GM12878 (cell line): ENCODE measurements around the gene FBLIM1. TPM values are rescaled to one million over a fixed set of nuclear protein-coding genes. Genes with fewer than 3 reads are reported as not detected.

ENCODE experiments used
- ATAC-seq: fragments of 200-7000 bp; cut with Tn5 transposase; 3 replicates; pipeline ENCODE4 v1.9.1; 2020; ENCODE audit warnings: mild to moderate bottlenecking, moderate library complexity
- BruUV-seq: library from RNA; stranded (reverse); fragments of 400-500 nt; replicated peaks from 2 replicates; lab custom pipeline; 2021; lab: Mats Ljungman, UMichigan
- CTCF ChIA-PET: fragments of 300-600 bp; sonication (Branson Sonifier 250); formaldehyde crosslinking; extraction: SDS; loops from one replicate; lab custom pipeline; 2021; ENCODE audit warnings: inconsistent platforms; lab: Yijun Ruan, JAX
- POLR2A ChIA-PET: fragments of 350-600 bp; formaldehyde crosslinking; extraction: SDS; loops from one replicate; lab custom pipeline; 2021; ENCODE audit warnings: inconsistent platforms; lab: Charles Lee
- RAD21 ChIA-PET: fragments of 300-600 bp; sonication (Branson Sonifier 250); formaldehyde crosslinking; loops from one replicate; lab custom pipeline; 2023; ENCODE audit warnings: antibody characterized with exemption; ENCODE audit not compliant: unreplicated experiment; lab: Charles Lee
- SMC1A ChIA-PET: fragments of 300-600 bp; sonication (Branson Sonifier 250); formaldehyde crosslinking; loops from one replicate; lab custom pipeline; 2023; ENCODE audit not compliant: unreplicated experiment, uncharacterized antibody; lab: Charles Lee
- DNase-seq: peaks from one replicate; pipeline ENCODE4 v3.0.0-alpha.2; 2011; ENCODE audit warnings: low read depth, low spot score
- FAIRE-seq: peaks from 3 replicates; lab custom pipeline; 2011; peaks lifted over from hg19 to GRCh38; lab: Jason Lieb, UNC
- H2AFZ ChIP-seq: 2 replicates; pipeline ENCODE4 v1.6.0; 2011; ENCODE audit warnings: low read depth, low read length, control low read depth; ENCODE audit not compliant: control insufficient read depth
- H3K27ac ChIP-seq: 2 replicates; pipeline ENCODE4 v1.5.1; 2011; ENCODE audit warnings: control low read depth; ENCODE audit not compliant: control insufficient read depth, insufficient read depth
- H3K27me3 ChIP-seq, 2 experiments: replicated peaks in 1 of 2; 2 replicates each; pipeline versions ENCODE4 v1.6.0 to v1.6.1; 2011; ENCODE audit warnings: low read length in 1 of 2; ENCODE audit not compliant: control insufficient read depth in 2 of 2, insufficient read depth in 2 of 2
- H3K36me3 ChIP-seq, 2 experiments: 2 replicates each; pipeline ENCODE4 v1.5.1; 2011; ENCODE audit warnings: low read length in 1 of 2; ENCODE audit not compliant: control insufficient read depth in 2 of 2, insufficient read depth in 2 of 2
- H3K4me1 ChIP-seq: 2 replicates; pipeline ENCODE4 v1.6.1; 2011; ENCODE audit warnings: mild to moderate bottlenecking, low read length, moderate library complexity, mixed read lengths; ENCODE audit not compliant: control insufficient read depth, insufficient read depth
- H3K4me2 ChIP-seq: 2 replicates; pipeline ENCODE4 v1.6.0; 2011; ENCODE audit warnings: control low read depth; ENCODE audit not compliant: control insufficient read depth, insufficient read depth
- H3K4me3 ChIP-seq: fragments of 200-600 bp; sonication (generic); 2 replicates; pipeline ENCODE4 v1.5.1; 2016
- H3K79me2 ChIP-seq: 2 replicates; pipeline ENCODE4 v1.6.0; 2011; ENCODE audit warnings: low read length; ENCODE audit not compliant: control insufficient read depth, insufficient read depth
- H3K9ac ChIP-seq: 2 replicates; pipeline ENCODE4 v1.8.0; 2011; ENCODE audit warnings: low read length, control low read depth, mixed read lengths; ENCODE audit not compliant: control insufficient read depth, insufficient read depth
- H3K9me3 ChIP-seq: replicated peaks from 3 replicates; pipeline ENCODE4 v1.5.1; 2011; ENCODE audit warnings: mild to moderate bottlenecking, low read length; ENCODE audit not compliant: control insufficient read depth, insufficient read depth
- H4K20me1 ChIP-seq: 2 replicates; pipeline ENCODE4 v1.6.0; 2011; ENCODE audit not compliant: control insufficient read depth, insufficient read depth
- BCL11A ChIP-seq: IDR thresholded peaks from 2 replicates; pipeline ENCODE4 v1.6.1; 2011; ENCODE audit warnings: low read depth, low read length
- EZH2 ChIP-seq: IDR thresholded peaks from 2 replicates; pipeline ENCODE4 v1.6.1; 2012; ENCODE audit warnings: low read depth, mild to moderate bottlenecking, control low read depth, inconsistent platforms, low read length, borderline replicate concordance; ENCODE audit not compliant: control insufficient read depth
- KDM1A ChIP-seq: fragments of 200-600 bp; sonication (generic); IDR thresholded peaks from 2 replicates; pipeline ENCODE4 v1.6.1; 2016; ENCODE audit warnings: borderline replicate concordance
- KLF5 ChIP-seq: fragments of 450-650 bp; IDR thresholded peaks from 2 replicates; pipeline ENCODE4 v1.6.1; 2014; ENCODE audit warnings: mild to moderate bottlenecking; ENCODE audit not compliant: partially characterized antibody
- NBN ChIP-seq: fragments of 450-650 bp; IDR thresholded peaks from 2 replicates; pipeline ENCODE4 v1.6.1; 2016
- NFXL1 ChIP-seq: fragments of 450-650 bp; IDR thresholded peaks from 2 replicates; pipeline ENCODE4 v1.6.1; 2017; ENCODE audit warnings: antibody characterized with exemption, mild to moderate bottlenecking, borderline replicate concordance
- NRF1 ChIP-seq: conservative IDR thresholded peaks from 2 replicates; pipeline ENCODE4 v1.6.1; 2011; ENCODE audit warnings: mild to moderate bottlenecking, low read depth, low read length, improper control_type of control experiment
- POLR2AphosphoS2 ChIP-seq: IDR thresholded peaks from 2 replicates; pipeline ENCODE4 v1.6.1; 2011; ENCODE audit warnings: low read depth, mild to moderate bottlenecking, low read length, improper control_type of control experiment, moderate library complexity
- POU2F2 ChIP-seq: IDR thresholded peaks from 3 replicates; pipeline ENCODE4 v1.6.1; 2011; ENCODE audit warnings: low read depth, mild to moderate bottlenecking, low read length, borderline replicate concordance
- SIX5 ChIP-seq: IDR thresholded peaks from 2 replicates; pipeline ENCODE4 v1.6.1; 2011; ENCODE audit warnings: mild to moderate bottlenecking, low read depth, low read length, moderate library complexity; ENCODE audit not compliant: severe bottlenecking
- ZBTB40 ChIP-seq: fragments of 450-650 bp; IDR thresholded peaks from 2 replicates; pipeline ENCODE4 v1.6.1; 2016; ENCODE audit warnings: mild to moderate bottlenecking, moderate library complexity, borderline replicate concordance
- ZNF207 ChIP-seq: fragments of 450-650 bp; IDR thresholded peaks from 2 replicates; pipeline ENCODE4 v1.6.1; 2014; ENCODE audit warnings: antibody characterized with exemption, mild to moderate bottlenecking, borderline replicate concordance
- WGBS: methylation state at CpG from one replicate; pipeline ENCODE4 v1.1.6; 2016; ENCODE audit warnings: low lambda C conversion rate; ENCODE audit not compliant: insufficient replicate concordance, insufficient coverage; ENCODE audit errors: missing lambda C conversion rate; 5-methylcytosine and 5-hydroxymethylcytosine counted together
- in situ Hi-C: fragments of 300-500 bp; cut with MboI; formaldehyde crosslinking; loops from 9 replicates; pipeline ENCODE4 v1.14.3; 2018; ENCODE audit warnings: mixed read lengths
- intact Hi-C: fragments of 100-400 bp; cut with micrococcal nuclease; formaldehyde crosslinking; loops from one replicate; pipeline ENCODE4 v1.14.2; 2022; ENCODE audit not compliant: unreplicated experiment
- polyA plus RNA-seq, 11 experiments: library from polyadenylated mRNA; depleted of rRNA in 4 of 11; unstranded in 6 of 11; stranded (reverse) in 5 of 11; fragments of >200 nt; fragmentation: Nextera tagmentation in 4 of 11; fragmentation: Illumina TruSeq in 1 of 11; extraction: Ambion mirVana in 4 of 11; extraction: Trizol in 1 of 11; gene quantifications; 1 replicate in 1 of 11; 2 replicates in 10 of 11; pipeline versions ENCODE4 v1.2.1 to v1.2.3, GENCODE V29; 2011 to 2016; ENCODE audit warnings: inconsistent platforms in 2 of 11, missing spikeins in 2 of 11, low read depth in 1 of 11
- total RNA-seq, 4 experiments: library from RNA; depleted of rRNA in 3 of 4; stranded (reverse); fragments of >200 nt in 3 of 4; fragmentation: Illumina TruSeq in 1 of 4; extraction: Trizol in 1 of 4; gene quantifications; 2 replicates each; pipeline versions ENCODE4 v1.2.1 to v1.2.3, GENCODE V29; 2013 to 2021

Gene FBLIM1
- total and polyA plus RNA-seq, 10 of the 15 experiments (the other 5 are each of a cell fraction or from before 2014, with no cell fraction given) = 0.03 to 0.13 TPM; not detected in 8

- RAD21 ChIA-PET = no interaction called here
- no peak for DNase-seq
- no peaks in the 10 kb centered on the region for H4K20me1 ChIP-seq
- ATAC-seq = no peak
- WGBS = 83% methylated on average over 11 of the region's 11 CpGs
- no peak for TF ChIP-seq NRF1
- TF ChIP-seq NFXL1 = no peak
- no peak for TF ChIP-seq ZBTB40
- TF ChIP-seq SIX5 = no peak
- TF ChIP-seq POU2F2 = no peak
- TF ChIP-seq KDM1A = no peak
- TF ChIP-seq NBN = no peak
- TF ChIP-seq POLR2AphosphoS2 = no peak
- TF ChIP-seq ZNF207 = no peak
- no peak for TF ChIP-seq KLF5
- TF ChIP-seq BCL11A = no peak
- no peak for TF ChIP-seq EZH2
- H3K4me1 ChIP-seq = no peaks in the 10 kb centered on the region
- CTCF ChIA-PET = no interaction called here
- no peak overlapping the region for H3K27ac ChIP-seq
- no peaks in the 10 kb centered on the region for H3K9me3 ChIP-seq
- no peak for FAIRE-seq
- no peak overlapping the region for H3K9ac ChIP-seq
- no peak overlapping the region for H3K4me2 ChIP-seq
- H3K36me3 ChIP-seq = peaks cover 7 to 16% of the 10 kb centered on the region in 2 experiments
- in situ Hi-C loops = no loop called here
- POLR2A ChIA-PET = interaction anchor here (0.6 kb wide), 2 partner anchors 24 to 29 kb away, joined by 3 to 8 read pairs; no protein-coding TSS in a partner anchor
- intact Hi-C loops = loop anchor here (5.0 kb wide), 1 partner anchor 301 kb away; no protein-coding TSS in a partner anchor
- no peaks in the 10 kb centered on the region for H3K27me3 ChIP-seq
- no TSS peak for BruUV-seq
- H2AFZ ChIP-seq = no peak overlapping the region
- no peak overlapping the region for H3K4me3 ChIP-seq
- no peaks in the 10 kb centered on the region for H3K79me2 ChIP-seq
- SMC1A ChIA-PET = no interaction called here
Observed at GRCh38 chr1:15733218-15733725, 25.3 kb upstream of the FBLIM1 start.
